Measurements from ENCODE around the gene SSU72. TPM values are rescaled to one million over a fixed set of nuclear protein-coding genes. Genes with fewer than 3 reads are reported as not detected.

SSU72 gene
- total and polyA plus RNA-seq, 2 donors (not counting 3 experiments of a cell fraction or from before 2014, with no cell fraction given) = 85.9 to 129 TPM

DNA sequence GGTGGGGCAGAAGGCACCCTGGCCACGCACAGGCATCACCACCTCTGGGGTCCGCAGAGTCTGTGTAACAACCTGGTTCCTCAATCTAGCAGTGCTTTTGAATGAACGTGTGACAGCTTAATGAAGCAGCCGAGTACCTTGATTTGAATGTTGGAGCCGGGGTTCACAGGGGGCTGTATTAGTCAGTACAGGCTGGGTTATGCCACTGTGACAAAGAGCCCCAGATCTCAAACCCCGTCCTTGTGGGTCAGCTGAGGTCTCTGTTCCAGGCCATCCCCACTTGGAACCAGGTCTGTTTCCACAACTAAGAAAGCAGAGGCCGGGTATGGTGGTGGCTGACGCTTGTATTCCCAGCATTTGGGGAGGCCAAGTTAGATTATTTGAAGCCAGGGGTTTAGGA lies 44.7 kb downstream of the SSU72 start:
- no TSS peak for BruUV-seq (replicated peaks)
- Histone ChIP-seq H2AFZ (ENCODE audit: low read depth, low read length) (no peak overlapping the region), H3K9me3 (replicated peaks; ENCODE audit: control insufficient read depth, insufficient read depth, low read length) (no peaks in the 10 kb centered on the region), H3K9ac (replicated peaks; ENCODE audit: extremely low read depth, insufficient read depth, low read length) (no peak overlapping the region), H3K79me2 (ENCODE audit: control insufficient read depth, insufficient read depth, low read length) (no peaks in the 10 kb centered on the region), H3K4me3 (replicated peaks in 1 of 3; ENCODE audit: insufficient read depth in 1 of 3, low read depth in 1 of 3, low read length in 3 of 3) (no peak overlapping the region), H3K4me2 (ENCODE audit: insufficient read depth, low read length) (no peak overlapping the region), H3K27ac (ENCODE audit: insufficient read depth, low read depth, low read length) (no peak overlapping the region), H4K20me1 (replicated peaks; ENCODE audit: control insufficient read depth, extremely low read depth, insufficient read depth, low read length) (no peaks in the 10 kb centered on the region), H3K4me1 (ENCODE audit: control insufficient read depth, extremely low read depth, insufficient read depth, low read length) (no peaks in the 10 kb centered on the region), H3K27me3 (ENCODE audit: control insufficient read depth in 2 of 2, insufficient read depth in 2 of 2, low read length in 2 of 2) (no peaks in the 10 kb centered on the region), H3K9me1 (replicated peaks; ENCODE audit: control insufficient read depth, extremely low read depth, insufficient read depth, low read length) (no peaks in the 10 kb centered on the region), H3K36me3 (ENCODE audit: control insufficient read depth in 2 of 2, extremely low read depth in 1 of 2, insufficient read depth in 2 of 2, low read length in 2 of 2) (peaks cover 7 to 19% of the 10 kb centered on the region in 2 experiments)
- DNase-seq (ENCODE audit: low read depth, low spot score) = no peak
- ChIA-PET POLR2A (interaction anchor here (0.7 kb wide), 1 partner anchor 47 kb away, joined by 6 read pairs; no protein-coding TSS in a partner anchor), CTCF (interaction anchor here (0.7 kb wide), 1 partner anchor 19 kb away, joined by 4 read pairs; no protein-coding TSS in a partner anchor)
- intact Hi-C loops (cut with micrococcal nuclease) = no loop called here
- no peak for TF ChIP-seq EZH2 (IDR thresholded peaks at IDR 0.05; ENCODE audit: borderline replicate concordance, low read depth, low read length, severe bottlenecking)
- TF ChIP-seq MAX (IDR thresholded peaks at IDR 0.05; ENCODE audit: insufficient read depth, insufficient read length) = no peak
- dilution Hi-C loops (cut with MboI; ENCODE audit: extremely low pct_ligation_motif_present, low sequenced_read_pairs) = no loop called here
- FAIRE-seq = no peak

GRCh38 chr1:1529321-1529720 lies 45.3 kb downstream of the SSU72 start:
- Histone ChIP-seq H3K27ac (ENCODE audit: insufficient read depth, low read depth, low read length) (no peak overlapping the region), H3K4me3 (replicated peaks in 1 of 3; ENCODE audit: insufficient read depth in 1 of 3, low read depth in 1 of 3, low read length in 3 of 3) (no peak overlapping the region), H2AFZ (ENCODE audit: low read depth, low read length) (no peak overlapping the region), H3K9me1 (replicated peaks; ENCODE audit: control insufficient read depth, extremely low read depth, insufficient read depth, low read length) (no peaks in the 10 kb centered on the region), H3K36me3 (ENCODE audit: control insufficient read depth in 2 of 2, extremely low read depth in 1 of 2, insufficient read depth in 2 of 2, low read length in 2 of 2) (peaks cover 7 to 20% of the 10 kb centered on the region in 2 experiments), H3K9ac (replicated peaks; ENCODE audit: extremely low read depth, insufficient read depth, low read length) (no peak overlapping the region), H3K79me2 (ENCODE audit: control insufficient read depth, insufficient read depth, low read length) (no peaks in the 10 kb centered on the region), H3K4me1 (ENCODE audit: control insufficient read depth, extremely low read depth, insufficient read depth, low read length) (no peaks in the 10 kb centered on the region), H4K20me1 (replicated peaks; ENCODE audit: control insufficient read depth, extremely low read depth, insufficient read depth, low read length) (no peaks in the 10 kb centered on the region), H3K9me3 (replicated peaks; ENCODE audit: control insufficient read depth, insufficient read depth, low read length) (no peaks in the 10 kb centered on the region), H3K27me3 (ENCODE audit: control insufficient read depth in 2 of 2, insufficient read depth in 2 of 2, low read length in 2 of 2) (no peaks in the 10 kb centered on the region), H3K4me2 (ENCODE audit: insufficient read depth, low read length) (no peak overlapping the region)
- TF ChIP-seq EZH2 (IDR thresholded peaks at IDR 0.05; ENCODE audit: borderline replicate concordance, low read depth, low read length, severe bottlenecking) (no peak), GATA2 (IDR thresholded peaks at IDR 0.05; ENCODE audit: insufficient read depth, insufficient read length, low read depth, low read length) (no peak), POLR2AphosphoS5 (IDR thresholded peaks at IDR 0.05; ENCODE audit: insufficient read depth, low read depth, low read length) (no peak), JUN (IDR thresholded peaks at IDR 0.05; ENCODE audit: borderline replicate concordance, insufficient read depth, insufficient read length, low read depth) (no peak)
- DNase-seq (ENCODE audit: low read depth, low spot score) (no peak), FAIRE-seq (no peak)
- dilution Hi-C loops (cut with MboI; ENCODE audit: extremely low pct_ligation_motif_present, low sequenced_read_pairs) = no loop called here
- CTCF ChIA-PET = no interaction called here
- BruUV-seq (replicated peaks) = no TSS peak
- POLR2A ChIA-PET = no interaction called here
- intact Hi-C loops (cut with micrococcal nuclease) = no loop called here
